ENCODE data around the gene DDN.

Gene DDN

DNA sequence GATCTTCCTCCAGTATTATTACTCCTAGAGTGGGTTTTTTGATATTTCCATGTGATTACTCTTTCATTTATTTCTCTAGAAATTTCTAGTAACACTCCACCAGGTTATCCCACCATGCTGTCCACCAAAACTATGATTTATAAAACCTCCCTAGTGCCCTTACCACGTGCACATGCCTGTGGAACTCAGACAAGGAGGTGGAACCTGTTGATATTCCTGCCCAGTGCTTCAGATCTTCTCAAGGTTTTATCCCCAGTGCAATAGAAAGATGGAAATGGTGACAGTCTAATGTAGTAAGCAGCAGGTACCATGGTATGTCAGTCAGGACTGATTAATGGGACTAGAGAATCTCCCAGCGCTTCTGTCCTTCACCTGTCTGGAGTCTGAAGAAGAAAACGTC is 38.3 kb downstream of the DDN start:
- TF ChIP-seq, protein P1, sequence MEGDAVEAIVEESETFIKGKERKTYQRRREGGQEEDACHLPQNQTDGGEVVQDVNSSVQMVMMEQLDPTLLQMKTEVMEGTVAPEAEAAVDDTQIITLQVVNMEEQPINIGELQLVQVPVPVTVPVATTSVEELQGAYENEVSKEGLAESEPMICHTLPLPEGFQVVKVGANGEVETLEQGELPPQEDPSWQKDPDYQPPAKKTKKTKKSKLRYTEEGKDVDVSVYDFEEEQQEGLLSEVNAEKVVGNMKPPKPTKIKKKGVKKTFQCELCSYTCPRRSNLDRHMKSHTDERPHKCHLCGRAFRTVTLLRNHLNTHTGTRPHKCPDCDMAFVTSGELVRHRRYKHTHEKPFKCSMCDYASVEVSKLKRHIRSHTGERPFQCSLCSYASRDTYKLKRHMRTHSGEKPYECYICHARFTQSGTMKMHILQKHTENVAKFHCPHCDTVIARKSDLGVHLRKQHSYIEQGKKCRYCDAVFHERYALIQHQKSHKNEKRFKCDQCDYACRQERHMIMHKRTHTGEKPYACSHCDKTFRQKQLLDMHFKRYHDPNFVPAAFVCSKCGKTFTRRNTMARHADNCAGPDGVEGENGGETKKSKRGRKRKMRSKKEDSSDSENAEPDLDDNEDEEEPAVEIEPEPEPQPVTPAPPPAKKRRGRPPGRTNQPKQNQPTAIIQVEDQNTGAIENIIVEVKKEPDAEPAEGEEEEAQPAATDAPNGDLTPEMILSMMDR (IDR thresholded peaks at IDR 0.05; ENCODE audit: control extremely low read depth, extremely low read depth, low read depth, missing control alignments): no peak
- ChIA-PET CTCF (interaction anchor here (1.1 to 15.6 kb wide), 4 partner anchors 8 to 37 kb away, joined by 3 to 264 read pairs (median 3); partner anchors contain the start of gene WNT1), POLR2A (no interaction called here)
- no peak for DNase-seq (ENCODE audit: extremely low spot score)

DNA sequence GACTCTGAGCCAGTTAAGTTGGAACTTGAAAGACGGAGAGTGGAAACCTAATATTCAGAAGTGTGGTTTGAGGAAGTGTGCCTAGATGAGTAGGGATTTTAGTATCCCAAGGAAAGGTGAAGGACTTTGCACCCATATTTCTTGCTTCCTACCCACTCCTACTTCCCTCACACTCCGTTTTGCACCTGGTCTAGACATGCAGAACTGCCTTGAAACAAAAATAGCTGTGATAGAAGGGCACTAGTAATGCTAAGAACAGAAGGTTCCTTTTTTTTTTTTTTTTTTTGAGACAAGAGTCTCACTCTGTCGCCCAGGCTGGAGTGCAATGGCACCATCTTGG is 41.2 kb downstream of the DDN start:
- CTCF ChIA-PET: interaction anchor here (0.7 to 8.0 kb wide), 12 partner anchors 10 to 143 kb away, joined by 3 to 58 read pairs (median 6); partner anchors contain the start of genes DDX23 and WNT1
- POLR2A ChIA-PET: interaction anchor here (0.8 kb wide), 1 partner anchor 11 kb away, joined by 3 read pairs; no protein-coding TSS in a partner anchor
- TF ChIP-seq, protein P1 (IDR thresholded peaks at IDR 0.05; ENCODE audit: control extremely low read depth, extremely low read depth, low read depth, missing control alignments): no peak
- DNase-seq (ENCODE audit: extremely low spot score): no peak

DNA sequence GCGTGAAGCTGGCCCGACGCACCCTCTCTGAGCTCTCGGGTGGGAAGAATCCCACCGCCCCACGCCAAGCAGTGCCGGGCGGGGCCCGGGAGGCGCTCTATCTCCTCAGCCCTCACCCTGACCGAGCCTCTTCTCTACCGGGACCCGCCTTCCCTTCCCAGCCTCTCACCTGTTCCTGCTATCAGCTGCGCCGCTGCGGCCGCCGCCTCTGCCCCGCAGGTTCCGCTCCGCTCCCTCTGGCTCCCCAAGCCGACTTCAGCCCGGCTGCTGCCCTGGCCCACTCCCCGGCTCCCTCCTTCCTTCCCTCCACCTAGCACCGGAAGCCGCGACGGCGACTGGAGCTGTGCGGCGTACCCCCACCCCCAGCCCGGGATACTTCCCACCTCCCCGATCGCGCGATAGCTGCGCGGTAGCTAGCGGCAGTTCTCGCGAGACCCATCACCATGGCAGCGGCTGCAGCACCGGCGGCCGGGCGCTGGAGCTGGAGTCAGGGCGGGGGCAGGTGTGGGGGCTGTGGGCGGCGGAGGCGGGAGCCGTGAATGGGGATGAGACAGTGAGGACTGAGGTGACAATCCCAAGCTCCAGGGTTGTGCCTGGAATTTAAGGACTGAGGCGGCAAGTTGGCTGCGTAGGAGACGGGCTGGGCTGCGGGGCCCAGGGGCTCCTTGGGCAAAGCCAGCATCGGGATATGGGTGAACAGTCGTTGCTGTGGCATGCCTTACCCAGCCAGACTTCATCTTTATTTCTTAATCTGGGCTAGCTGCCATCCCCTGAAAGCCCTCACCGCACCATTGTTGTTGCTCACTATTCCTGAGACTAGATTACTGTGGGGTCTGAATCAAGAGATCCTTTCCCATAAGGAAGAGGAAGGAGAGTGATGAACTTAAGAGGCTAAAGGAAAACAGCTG is 41.8 kb downstream of the DDN start, which contains the start of gene ARF3:
TSS of gene ARF3 (minus strand) at position 347 of the 908 bp plus-strand sequence. CDS start 16,392 bp downstream, outside the sequence.
- TF ChIP-seq, protein P1 (IDR thresholded peaks at IDR 0.05; ENCODE audit: control extremely low read depth, extremely low read depth, low read depth, missing control alignments): no peak
- DNase-seq (ENCODE audit: extremely low spot score): peak; percentile 97
- ChIA-PET POLR2A (interaction anchor here (0.6 to 1.1 kb wide), 4 partner anchors 11 to 1143 kb away, joined by 3 to 4 read pairs (median 3); no protein-coding TSS in a partner anchor), CTCF (interaction anchor here (0.7 to 8.0 kb wide), 16 partner anchors 10 to 143 kb away, joined by 3 to 58 read pairs (median 6); partner anchors contain the start of genes DDX23 and WNT1)

DNA sequence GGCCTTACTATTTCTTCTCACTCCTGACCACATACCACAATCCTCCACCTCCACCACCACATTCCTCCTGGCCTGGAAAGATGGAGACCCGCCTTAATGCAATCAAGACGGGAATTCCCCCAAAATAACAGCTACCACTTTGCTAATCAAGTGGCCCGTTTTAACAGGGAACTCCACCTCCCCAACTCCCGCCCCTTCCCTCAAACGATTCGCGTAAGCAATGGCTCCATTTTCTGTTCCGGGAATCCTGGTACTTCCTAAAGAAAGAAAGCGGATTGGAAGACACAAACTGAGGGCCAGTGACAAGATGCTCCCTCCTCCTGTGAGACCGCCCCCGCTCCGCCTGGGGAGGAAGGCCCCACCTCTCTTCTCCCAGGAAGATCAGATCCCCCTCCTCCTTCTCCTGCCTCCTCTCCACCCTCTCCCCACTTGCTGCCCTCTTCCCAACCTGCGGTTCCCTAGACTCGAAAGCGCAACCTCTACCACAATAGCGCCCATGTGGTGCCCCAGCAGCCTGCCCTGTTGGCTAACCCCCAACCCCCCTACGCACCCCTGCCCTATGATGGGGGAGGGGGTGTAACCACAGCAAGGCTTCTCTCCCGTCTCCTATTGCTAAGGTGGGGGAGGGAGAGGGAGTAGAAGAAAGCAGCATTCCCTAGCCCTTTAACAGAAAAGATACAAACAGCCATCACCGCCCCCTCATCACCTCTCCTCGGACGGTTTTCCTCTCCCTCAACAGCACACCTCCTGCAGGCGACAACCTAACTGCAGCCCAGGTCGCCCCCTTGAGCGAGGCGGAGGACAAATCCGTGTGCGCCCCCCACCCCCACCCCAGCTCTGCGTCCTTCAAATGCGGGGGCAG is 42.7 kb downstream of the DDN start:
- DNase-seq (ENCODE audit: extremely low spot score): peak; percentile 59
- CTCF ChIA-PET: interaction anchor here (0.8 to 8.0 kb wide), 17 partner anchors 11 to 104 kb away, joined by 3 to 58 read pairs (median 5); partner anchors contain the start of genes DDX23 and WNT1
- POLR2A ChIA-PET: interaction anchor here (0.6 to 1.1 kb wide), 3 partner anchors 83 to 1142 kb away, joined by 3 to 4 read pairs (median 4); no protein-coding TSS in a partner anchor
- TF ChIP-seq, protein P1 (IDR thresholded peaks at IDR 0.05; ENCODE audit: control extremely low read depth, extremely low read depth, low read depth, missing control alignments): peak; percentile 8

DNA sequence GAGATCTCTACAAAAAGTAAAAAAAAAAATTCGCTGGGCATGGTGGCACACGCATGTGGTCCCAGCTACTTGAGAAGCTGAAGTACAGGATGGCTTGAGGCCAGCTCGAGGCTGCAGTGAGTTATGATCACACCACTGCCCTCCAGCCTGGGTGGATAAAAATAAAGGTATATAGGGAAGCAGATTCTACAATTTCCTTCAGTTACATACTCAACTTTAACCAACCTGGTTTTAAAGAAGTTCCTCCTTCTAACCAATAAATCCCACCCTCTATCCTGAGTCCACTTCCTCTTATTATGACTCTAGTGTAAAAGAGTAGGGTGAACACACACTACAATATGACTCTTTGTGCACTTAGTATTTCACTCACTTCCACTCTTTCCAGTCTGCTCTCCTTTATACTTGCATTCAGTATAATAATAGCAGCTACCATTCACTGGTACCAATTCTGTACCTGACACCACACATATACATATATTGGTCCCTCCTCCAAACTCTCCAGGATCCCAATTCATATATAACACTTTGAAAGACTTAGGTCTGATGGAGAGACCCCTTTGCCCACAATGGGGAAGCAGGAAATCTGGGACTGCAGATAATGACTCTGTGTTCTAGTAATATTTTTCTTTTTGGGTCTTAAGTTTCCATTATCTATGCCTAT is 44.2 kb downstream of the DDN start:
- TF ChIP-seq, protein P1 (IDR thresholded peaks at IDR 0.05; ENCODE audit: control extremely low read depth, extremely low read depth, low read depth, missing control alignments): no peak
- ChIA-PET CTCF (interaction anchor here (0.9 to 8.0 kb wide), 10 partner anchors 11 to 43 kb away, joined by 3 to 59 read pairs (median 6); partner anchors contain the start of genes FKBP11 and WNT1), POLR2A (interaction anchor here (0.5 kb wide), 1 partner anchor 24 kb away, joined by 5 read pairs; no protein-coding TSS in a partner anchor)
- DNase-seq (ENCODE audit: extremely low spot score): no peak
